NOMO-1 treated with DMSO at 0.1 percent for 48 hours (cell line): ENCODE data around the gene CLEC2B.
"Not testable (repeated sequence)": the region's sequence is repeated elsewhere in the genome, so short reads cannot be mapped to it uniquely, and the experiment has no call there.

Source experiments
- DNase-seq: peaks from one replicate; lab custom pipeline; 2025; ENCODE audit not compliant: unreplicated experiment; lab: John Stamatoyannopoulos, UW

Gene CLEC2B

DNA sequence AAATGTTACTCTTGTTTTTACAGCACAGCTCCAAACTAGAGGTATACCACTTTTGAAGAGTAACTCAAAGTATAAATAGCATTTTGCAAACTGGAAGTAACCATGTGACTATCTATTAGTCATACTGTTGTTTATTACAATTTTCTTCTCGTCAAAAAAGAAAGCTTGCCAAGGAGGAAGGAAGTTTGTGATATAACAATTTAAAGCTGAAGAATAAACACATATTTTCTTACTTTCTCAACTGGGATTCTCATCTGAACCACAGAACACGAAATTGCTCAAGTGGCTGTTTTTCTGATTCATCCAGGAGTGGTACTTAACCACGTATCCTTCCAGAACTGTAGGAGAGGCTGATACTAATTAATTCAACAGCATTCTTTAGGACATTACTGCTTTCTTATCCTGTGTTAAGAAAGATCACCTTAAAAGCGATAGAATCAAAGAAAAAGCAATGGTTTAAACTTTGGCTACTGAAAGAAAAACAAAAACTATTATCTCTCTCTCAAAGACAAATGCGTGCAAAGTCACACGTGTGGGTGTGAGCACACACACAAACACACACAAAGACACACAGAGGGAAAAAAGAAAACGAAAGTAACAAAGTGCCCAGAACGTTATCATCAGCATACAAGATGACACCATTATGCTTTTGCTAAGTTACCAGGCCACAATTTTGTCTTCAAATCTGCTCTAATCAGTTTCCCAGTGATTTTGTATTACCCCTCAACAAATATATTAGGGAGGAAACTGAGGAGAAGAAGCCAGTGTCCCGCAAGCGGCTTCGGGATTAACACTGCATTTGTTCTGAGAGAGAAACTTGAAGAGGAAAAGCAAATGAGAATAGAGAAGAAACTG lies at the start of gene CLEC2B:
TSS of gene CLEC2B (minus strand) at position 48 of the 855 bp plus-strand sequence.
- peak; percentile 75 for DNase-seq

DNA sequence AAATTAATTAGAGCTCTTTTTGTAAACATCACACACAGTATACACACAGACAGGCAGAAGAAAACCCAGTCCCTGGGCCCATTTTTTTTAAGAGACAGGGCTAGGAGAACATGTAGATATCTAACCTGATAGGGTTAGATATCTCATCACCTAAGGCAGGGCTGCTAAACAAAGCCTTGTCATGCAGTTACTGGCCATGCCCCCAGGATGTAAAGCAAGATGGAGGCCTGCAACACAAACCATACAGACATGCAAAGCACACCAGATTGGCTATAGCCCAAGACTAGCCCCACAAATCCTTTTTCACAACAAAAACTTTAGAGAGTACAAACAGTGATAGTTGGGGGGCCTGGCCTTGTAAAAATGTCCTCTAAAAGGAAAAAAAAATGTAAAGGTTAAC lies 42.6 kb upstream of the CLEC2B start:
- no peak for DNase-seq

DNA sequence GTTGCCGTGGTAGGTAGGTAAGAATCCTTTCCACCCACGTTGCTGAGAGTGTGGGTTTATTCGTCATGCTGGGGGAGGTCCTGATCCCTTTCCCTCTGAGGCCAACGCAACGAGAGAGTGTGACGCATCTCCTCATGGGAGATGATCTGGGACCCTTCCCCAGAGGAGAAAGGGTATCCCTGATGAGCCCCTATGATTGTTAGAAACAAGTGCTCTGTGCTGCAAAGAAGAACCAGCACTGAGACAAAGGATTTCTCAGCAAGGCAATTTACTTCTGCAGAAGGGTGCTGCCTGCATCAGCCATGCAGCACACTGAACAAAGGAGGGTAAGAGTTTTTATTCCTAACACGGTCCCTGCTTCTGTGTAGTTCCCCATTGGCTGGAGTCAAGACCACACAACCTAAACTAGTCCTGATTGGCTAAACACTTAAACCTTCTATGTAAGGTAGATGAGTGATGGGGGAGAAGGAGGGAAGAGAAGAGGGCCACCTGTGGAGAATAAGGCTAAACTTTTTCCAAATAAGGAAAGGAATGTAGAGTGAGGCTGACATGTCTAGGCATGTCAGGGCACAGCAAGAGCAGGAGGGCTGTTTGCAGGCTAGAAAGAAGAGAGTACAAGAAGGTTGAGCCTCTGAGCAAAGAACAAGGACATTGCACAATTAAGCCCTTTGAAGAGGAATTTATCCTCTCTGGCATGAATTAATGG lies 41.7 kb upstream of the CLEC2B start:
- no peak for DNase-seq

DNA sequence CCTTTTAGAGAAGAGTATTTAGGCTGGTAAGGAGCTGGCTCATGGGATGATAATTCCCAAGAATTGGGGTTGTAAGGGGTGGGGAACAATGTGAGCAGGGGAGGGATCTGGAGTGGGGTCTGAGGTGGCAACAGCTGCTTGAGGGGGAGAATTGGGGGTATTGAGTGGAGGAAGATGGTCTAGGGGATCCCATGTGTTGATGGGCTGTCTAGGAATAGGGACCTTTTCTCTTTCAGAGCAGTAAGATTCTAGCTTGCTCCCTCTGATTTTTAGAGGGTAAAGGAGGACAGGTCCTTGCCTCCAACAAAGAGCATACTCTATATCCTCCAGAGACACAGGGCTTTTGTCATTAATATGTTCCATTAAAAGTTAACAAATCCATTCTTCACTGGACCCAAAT lies 40.6 kb upstream of the CLEC2B start:
- no peak for DNase-seq

DNA sequence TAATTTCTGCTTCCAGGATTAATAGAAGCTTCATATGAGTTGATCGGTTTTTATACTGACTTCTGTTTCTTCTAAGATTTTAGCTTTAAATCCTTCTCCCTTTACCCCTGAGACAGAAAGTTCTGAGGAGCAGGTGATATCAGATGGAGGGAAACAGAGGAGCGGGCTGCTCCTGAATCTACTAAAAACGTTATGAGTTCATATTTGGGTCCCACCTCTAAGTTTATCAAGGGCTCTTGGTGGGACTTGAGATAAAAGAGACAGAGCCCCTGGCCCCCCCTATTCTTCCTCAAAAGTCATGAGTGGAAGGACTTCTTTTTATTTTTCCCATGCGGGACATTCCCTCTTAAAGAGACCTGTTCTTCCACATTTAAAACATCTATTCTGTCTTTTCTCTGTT lies 39.2 kb upstream of the CLEC2B start:
- no peak for DNase-seq

DNA sequence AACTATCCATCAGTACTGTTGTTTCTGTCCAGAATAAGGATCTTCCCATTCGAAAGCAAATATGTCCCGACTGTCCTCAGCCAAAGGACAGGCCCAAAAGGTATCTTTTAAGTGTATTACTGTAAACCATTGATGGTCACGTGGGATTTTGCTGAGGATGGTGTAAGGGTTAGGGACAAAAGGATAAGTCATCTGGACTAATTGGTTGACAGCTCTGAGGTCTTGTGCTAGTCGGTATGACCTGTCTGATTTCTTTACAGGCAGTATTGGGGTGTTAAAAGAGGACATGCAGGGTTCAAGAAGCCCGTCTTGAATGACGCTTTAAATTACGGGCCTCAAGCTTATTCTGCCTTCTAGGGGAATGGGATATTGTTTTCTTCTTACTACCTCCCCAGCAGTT lies 38.6 kb upstream of the CLEC2B start:
- no peak for DNase-seq

DNA sequence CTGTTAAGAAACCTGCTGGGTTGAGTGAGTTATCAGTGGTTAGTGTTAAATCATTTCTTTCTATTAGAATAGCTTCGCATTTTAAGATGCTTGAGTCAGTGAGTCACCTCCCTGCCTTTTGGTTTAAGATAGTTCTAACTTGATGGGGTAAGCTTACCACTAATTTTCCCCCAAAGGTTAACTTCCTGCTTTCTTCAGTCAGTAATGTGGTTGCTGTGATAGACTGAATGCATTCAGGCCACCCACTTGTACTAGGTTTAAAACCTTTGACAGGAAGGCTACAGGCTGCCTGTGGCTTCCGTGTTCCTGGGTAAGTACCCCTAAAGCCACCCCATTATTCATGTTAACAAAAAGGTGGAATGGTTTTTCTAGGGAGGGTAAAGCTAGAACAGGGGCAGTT lies 37.7 kb upstream of the CLEC2B start:
- DNase-seq, result peak; percentile 94

DNA sequence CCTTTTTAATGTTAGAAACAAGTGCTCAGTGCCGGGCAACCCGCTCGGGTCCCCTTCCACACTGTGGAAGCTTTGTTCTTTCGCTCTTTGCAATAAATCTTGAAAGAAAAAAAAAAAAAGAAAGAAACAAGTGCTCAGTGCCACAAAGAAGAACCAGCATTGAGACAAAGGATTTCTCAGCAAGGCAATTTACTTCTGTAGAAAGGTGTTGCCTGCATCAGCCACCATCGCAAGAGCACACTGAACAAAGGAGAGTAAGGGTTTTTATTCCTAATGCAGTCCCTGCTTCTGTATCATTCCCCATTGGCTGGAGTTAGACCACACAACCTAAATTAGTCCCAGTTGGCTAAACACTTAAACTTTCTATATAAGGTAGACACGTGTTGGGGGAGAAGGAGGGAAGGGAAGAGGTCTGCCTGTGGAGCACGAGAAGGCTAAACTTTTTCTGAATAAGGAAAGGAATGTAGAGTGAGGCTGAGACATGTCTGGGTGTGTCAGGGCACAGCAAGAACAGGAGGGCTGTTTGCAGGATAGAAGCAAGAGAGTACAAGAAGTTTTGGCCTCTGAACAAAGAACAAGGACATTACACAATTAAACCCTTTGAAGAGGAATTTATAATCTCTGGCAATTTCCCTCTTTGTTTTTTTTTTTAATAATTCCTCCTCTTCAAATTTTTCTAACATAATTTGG lies 33.5 kb upstream of the CLEC2B start:
- DNase-seq, result no peak

DNA sequence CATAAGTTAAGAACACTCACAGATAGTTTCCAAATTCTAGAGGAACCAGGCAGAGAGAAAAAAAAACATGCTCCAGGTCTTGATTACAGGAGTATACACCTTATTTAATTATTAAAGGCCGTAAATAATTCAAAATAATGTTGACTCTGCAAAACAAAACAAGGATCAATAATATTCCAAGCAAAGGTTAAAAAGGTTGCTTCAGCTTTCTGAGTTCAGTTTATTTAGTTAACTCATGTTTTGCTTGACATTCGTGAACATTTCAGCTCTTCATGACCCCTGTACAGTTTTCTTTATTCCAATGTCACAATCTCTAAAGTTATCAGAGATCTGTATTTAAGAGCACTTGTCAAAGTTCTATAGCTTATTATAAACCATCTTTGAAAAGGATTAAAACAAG lies 31.8 kb upstream of the CLEC2B start:
- no peak for DNase-seq

DNA sequence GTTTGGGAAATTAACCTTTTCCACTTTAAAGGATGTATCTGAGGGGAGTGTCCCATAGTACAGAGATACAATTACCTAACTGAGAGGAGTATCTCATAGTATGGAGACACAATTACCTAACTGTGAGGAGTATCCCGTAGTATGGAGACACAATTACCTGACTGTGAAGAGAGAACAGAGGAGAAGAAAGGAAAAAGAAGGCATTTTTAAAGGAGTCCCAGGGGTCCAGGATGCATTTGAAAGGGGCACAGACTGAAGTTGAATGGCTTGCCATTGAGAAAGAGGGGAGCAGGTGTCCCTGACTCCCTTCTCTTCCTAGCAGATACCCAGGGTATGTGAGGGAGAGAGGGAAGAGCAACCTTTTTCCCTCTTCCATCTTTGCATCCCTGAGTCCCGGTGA lies 30.1 kb upstream of the CLEC2B start:
- DNase-seq, result no peak

DNA sequence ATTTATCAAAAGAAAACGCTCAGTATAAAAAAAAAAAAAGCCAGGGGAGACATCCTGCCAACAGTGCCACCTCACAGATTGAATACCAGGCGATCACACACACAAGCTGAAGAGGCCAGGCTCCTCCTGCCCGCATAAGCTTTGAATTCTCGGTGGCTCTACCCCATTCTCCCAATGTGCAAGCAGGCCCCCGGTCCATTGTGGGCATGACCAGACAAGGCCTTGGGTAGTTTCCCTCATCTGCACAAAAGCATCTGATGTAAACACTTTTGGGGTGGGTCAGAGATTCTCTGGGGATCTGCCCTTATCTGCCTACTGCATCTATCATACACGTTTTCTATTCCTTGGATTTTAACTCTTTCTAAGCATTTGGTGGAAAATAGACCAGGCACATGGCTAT lies 28.4 kb upstream of the CLEC2B start:
- DNase-seq, result no peak

DNA sequence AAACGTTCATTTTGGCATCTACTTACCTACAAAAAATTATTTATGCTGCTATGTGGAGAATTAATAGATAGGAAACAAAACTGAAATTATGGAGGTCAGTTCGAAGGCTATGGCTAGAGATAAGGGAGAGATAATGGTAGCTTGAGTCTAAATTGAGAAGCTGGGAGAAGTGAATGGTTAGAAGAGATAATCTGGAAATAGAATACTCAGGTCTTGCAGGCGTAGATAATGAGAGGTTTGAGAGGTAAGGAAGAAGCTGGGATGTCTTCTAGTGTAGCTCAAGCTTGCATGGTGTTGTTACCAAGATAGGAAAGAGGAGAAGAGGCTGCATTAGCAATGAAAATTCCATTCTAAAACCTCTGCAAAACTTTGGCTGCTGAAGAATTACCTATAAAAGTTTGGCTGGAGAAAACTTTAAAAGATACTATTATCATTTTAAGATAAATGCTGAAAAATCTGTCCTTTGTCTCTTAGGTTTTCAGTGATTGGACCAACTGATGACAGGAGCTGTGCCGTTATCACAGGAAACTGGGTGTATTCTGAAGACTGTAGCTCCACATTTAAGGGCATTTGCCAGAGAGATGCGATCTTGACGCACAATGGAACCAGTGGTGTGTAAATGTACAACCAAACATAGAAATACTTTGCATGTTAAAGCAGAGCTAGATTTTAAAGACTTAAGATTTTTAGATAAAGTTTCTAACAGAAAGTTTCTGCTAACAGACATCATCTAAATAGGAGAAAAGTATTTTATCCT lies 26.2 kb upstream of the CLEC2B start:
- DNase-seq, result no peak

DNA sequence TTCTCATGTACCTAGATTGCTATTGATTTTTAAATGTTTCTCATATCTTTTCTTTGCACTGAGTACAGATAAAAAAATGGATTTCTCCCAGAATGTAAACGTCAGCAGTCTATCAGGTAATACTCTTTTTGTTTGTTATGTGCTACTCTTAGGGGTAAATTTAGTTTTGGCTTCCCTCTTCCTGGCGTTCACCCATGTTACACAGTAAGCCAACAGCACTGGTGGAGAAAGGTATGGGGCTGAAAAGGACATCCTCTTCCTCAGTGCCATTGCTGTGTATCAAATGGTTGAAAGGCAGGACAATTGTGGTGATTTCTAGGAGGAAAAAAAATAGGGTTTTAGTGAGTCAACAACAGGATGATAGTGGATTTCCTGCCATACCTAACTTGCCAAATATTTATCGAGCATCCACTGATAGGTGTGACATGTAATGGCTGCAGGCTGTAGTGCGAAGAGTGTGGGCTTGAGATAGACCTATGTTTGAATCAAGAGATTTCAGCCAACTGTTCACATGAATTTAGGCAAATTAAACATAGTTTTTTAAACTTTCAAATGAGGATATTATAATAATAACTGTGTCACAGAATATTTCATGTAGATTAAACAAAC lies 19.6 kb upstream of the CLEC2B start:
- DNase-seq, result no peak

DNA sequence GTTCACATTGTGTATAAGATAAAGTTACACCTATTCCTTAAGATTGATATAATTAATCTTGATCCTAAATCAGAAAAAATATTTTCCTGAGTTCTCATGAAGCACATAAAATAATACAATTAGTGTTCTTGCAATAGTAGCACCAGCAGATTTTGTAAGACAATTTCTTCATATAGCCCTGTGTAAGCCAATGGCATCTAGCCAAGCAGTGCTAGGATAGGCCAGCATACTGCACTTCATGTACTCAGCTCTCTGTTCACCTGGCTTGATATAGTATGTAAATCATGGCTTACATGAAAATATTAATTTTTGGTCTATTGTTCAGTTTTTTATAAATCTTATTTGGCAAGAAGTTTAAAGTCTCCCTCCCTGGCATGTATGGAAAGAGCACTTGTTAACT lies 14.0 kb upstream of the CLEC2B start:
- no peak for DNase-seq

DNA sequence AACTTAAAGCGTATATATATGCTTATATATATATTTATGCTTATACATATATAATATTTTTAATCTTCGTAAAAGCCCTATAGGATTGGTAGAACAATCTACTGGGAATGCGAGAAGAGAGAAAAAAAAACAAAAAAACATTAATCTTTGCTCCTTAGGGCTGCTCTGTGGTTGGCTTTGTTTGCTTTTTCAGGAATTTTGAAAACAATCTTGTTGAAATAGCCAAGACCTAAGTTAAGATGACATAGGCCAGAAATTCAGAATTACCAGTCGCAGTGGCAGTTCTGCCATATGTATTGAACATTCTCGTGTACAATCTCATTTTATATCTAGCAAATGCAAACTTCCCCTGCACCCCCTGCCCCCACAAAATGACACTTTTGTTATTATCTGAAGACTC lies 12.8 kb upstream of the CLEC2B start:
- no peak for DNase-seq

DNA sequence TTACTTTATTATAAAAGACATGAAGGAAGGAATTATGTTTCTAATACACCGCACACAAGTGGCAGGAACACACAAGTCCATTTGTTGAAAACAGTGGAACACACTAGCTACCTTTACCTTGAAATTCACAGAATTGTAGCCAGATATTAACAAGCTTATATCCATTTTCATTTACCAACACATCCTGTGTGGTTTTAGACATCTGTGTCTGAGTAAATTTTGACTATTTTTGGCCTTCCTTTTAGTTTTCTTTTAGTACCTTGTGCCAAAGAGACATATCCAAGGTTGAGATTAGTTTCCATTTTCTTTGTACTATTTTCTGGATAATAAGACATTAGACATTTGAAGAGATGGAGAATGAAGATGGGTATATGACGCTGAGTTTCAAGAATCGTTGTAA lies 12.1 kb upstream of the CLEC2B start, which contains the start of gene KLRF2:
TSS of gene KLRF2 (plus strand) at position 244 of the 400 bp plus-strand sequence. CDS start at position 351, 107 bp downstream.
- DNase-seq, result no peak

DNA sequence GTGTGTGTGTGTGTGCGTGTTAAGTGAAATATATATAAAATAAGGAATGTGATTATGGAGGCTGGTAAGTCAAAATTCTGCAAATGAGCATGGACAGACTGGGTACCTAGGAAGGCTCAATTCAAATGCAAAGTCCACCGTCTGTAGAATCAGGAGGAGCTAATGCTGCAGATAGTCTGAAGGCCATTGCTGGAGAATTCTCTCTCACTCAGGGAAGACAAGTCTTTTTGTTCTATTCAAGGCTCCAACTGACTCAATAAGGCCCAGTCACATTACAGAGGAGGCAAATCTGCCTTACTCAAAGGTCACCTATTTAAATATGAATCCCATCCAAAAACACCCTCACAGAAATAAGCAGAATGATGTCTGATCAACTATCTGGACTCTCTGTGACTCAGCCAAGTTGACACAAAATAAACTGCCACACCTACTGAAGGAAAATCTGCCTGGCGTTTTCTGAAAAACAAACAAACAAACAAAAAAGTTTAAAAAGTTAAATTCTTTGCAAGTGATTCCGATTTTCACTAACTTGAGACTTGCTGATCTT lies 11.5 kb upstream of the CLEC2B start:
- no peak for DNase-seq

DNA sequence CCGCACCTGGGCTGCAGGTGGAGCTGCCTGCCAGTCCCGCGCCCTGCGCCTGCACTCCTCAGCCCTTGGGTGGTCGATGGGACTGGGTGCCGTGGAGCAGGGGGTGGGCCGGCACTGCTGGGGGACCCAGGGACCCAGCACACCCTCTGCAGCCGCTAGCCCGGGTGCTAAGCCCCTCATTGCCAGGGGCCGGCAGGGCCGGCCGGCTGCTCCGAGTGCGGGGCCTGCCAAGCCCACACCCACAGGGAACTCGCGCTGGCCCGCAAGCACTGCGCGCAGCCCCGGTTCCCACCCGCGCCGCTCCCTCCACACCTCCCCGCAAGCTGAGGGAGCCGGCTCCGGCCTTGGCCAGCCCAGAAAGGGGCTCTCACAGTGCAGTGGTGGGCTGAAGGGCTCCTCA lies 7.0 kb upstream of the CLEC2B start:
- not testable (repeated sequence) for DNase-seq

DNA sequence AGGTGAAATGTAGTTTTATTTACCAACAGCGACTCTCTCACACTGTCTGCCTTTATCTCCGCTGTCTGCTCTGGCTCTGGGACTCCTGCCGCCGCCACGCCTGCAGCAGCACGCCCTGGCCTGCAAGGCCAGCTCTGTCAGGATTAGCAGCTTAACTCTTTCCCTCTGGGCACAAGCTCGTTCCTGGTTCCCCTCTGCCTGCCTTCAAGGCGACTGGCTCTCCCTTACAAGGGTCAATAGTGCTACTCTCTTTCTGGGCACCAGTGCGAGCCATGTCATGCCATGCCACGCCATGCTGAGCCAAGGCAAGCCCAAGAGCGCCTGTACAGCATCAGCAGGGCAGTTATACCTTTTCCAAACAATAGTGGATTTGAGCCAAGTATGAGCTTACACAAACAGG lies 3.6 kb upstream of the CLEC2B start:
- DNase-seq, result no peak

DNA sequence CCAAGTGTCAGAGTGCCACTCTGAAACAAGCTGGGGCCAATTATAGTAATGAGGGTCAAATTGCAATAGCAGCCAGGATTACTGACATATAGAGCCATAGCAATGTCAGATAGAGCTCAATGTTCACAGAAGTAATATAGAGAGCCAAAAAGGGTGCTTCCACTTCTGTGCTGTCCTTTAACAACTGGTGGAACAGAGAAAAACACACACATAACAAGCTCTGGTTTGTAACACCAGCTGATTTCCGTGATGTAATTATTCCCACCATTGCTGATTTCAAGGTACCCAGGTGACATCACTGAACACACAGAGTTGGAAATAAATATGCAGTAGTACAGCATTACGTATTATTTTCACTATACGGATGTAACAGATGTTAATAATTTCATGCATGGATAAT lies 3.0 kb upstream of the CLEC2B start:
- DNase-seq, result no peak
